Measurements from ENCODE around the gene P3R3URF.

Gene P3R3URF

DNA sequence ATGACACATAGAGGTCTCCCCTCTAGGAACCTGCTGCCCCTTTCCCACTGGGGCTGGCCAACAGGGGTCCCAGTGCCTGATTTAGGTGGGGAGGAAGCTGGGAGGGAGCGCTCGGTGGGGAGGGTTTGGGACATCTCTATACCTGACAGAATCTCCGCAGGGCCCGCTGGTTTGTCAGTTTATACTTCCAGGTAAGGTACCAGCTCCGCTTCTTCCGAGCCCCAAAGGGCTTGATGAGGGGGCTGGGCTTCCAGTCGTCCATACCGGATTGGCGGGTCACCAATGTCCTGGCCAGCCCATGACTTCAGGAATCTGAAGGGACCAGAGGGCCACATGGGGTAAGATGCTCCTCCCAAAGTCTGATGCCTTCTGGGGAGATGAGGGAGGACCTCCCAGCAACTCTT, 21.3 kb upstream of the P3R3URF start:
- Histone ChIP-seq H3K9me3 (no peaks in the 10 kb centered on the region), H3K27me3 (no peaks in the 10 kb centered on the region), H3K4me3 (ENCODE audit: low read depth, low read length) (peak overlapping the region; percentile 72), H3K4me1 (no peaks in the 10 kb centered on the region), H3K36me3 (no peaks in the 10 kb centered on the region)
- DNase-seq, result no peak
- TF ChIP-seq, protein P1, sequence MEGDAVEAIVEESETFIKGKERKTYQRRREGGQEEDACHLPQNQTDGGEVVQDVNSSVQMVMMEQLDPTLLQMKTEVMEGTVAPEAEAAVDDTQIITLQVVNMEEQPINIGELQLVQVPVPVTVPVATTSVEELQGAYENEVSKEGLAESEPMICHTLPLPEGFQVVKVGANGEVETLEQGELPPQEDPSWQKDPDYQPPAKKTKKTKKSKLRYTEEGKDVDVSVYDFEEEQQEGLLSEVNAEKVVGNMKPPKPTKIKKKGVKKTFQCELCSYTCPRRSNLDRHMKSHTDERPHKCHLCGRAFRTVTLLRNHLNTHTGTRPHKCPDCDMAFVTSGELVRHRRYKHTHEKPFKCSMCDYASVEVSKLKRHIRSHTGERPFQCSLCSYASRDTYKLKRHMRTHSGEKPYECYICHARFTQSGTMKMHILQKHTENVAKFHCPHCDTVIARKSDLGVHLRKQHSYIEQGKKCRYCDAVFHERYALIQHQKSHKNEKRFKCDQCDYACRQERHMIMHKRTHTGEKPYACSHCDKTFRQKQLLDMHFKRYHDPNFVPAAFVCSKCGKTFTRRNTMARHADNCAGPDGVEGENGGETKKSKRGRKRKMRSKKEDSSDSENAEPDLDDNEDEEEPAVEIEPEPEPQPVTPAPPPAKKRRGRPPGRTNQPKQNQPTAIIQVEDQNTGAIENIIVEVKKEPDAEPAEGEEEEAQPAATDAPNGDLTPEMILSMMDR (IDR thresholded peaks at IDR 0.05; ENCODE audit: low read depth, low read length), result no peak

DNA sequence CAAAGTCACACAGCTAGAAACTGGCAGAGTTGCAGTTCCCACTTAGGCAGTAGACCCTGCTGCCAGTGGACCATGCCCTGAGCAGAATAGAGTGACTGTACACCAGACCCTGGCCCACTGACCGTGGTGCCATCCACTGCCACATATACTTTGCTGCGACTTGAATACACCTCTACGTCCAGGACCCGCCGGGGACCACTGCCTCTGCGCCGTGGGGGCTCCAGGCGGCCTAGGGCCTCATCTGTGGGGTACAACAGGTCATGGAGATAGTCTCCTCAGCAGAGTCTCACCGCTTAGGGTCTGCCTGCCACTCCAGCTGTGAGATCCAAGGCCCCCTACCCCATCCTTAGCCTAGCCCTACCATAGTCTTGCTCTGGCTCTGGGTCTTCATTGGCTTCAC, 20.3 kb upstream of the P3R3URF start:
- no peaks in the 10 kb centered on the region for H3K9me3 ChIP-seq
- no peaks in the 10 kb centered on the region for H3K36me3 ChIP-seq
- TF ChIP-seq, protein P1 (IDR thresholded peaks at IDR 0.05; ENCODE audit: low read depth, low read length), result no peak

DNA sequence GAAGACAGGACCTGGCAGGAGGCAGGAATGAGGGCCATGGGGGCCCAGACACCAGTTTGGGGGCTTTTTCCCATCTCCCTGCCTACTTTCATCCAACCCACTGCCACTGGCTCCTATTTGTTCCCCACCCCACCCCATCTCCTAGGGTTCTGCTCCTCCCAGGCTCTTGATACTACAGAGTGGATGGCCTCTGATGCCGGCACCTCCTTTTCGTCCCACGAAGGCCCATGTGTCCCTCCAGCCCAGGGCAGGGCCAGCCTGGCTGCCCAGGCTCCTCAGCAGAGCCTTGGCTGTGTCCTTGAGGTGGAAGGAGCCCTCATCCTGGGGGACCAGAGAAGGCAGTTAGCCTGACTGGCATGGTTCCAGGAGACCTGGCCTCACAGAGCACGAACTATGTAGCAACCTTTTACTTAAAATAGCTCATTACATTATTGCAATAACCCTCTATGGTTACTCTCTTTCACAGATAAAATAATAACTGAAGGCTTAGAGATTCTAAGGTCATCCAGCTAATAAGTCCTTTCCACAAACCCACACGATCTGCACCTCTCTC, 18.4 kb upstream of the P3R3URF start:
- Histone ChIP-seq H3K36me3 (no peaks in the 10 kb centered on the region), H3K4me3 (ENCODE audit: low read depth, low read length) (no peak overlapping the region), H3K9me3 (no peaks in the 10 kb centered on the region), H3K4me1 (no peaks in the 10 kb centered on the region), H3K27me3 (no peaks in the 10 kb centered on the region)
- no peak for DNase-seq
- TF ChIP-seq, protein P1 (IDR thresholded peaks at IDR 0.05; ENCODE audit: low read depth, low read length), result no peak

More for the DNA sequence above, 20.3 kb upstream of the P3R3URF start:
- DNase-seq, result no peak
- Histone ChIP-seq H3K4me1 (no peaks in the 10 kb centered on the region), H3K4me3 (ENCODE audit: low read depth, low read length) (no peak overlapping the region), H3K27me3 (no peaks in the 10 kb centered on the region)

DNA sequence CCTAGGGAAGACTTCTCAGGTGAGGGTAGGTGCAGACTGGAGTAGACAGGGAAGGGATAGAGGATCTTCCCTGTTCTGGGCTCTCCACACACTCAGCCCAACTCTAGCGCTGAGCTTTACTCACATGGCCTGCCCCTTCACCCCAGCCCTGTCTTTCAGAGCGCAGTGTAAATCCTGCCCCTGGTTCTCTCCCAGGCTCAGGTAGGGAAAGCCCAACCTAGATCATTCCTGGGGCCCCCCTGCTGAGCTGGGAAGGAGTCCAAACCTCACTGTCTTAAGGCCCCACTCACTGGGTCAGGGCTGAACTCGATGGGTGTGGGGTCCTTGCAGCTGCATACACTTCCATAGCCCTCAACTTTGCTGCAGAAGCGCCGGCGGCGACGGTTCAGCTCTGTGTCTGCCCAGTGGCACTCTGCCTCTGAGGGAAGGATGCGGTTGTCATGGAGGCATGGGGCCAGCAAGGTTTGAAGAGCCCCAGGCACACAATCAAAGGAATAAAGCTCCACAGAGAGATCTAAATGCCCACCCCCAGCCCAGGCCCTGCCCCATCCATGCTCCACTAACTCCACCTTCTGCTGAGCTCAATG, 17.8 kb upstream of the P3R3URF start:
- Histone ChIP-seq H3K4me3 (ENCODE audit: low read depth, low read length) (no peak overlapping the region), H3K9me3 (no peaks in the 10 kb centered on the region), H3K36me3 (no peaks in the 10 kb centered on the region), H3K27me3 (no peaks in the 10 kb centered on the region), H3K4me1 (no peaks in the 10 kb centered on the region)
- TF ChIP-seq, protein P1 (IDR thresholded peaks at IDR 0.05; ENCODE audit: low read depth, low read length), result no peak
- DNase-seq, result no peak

DNA sequence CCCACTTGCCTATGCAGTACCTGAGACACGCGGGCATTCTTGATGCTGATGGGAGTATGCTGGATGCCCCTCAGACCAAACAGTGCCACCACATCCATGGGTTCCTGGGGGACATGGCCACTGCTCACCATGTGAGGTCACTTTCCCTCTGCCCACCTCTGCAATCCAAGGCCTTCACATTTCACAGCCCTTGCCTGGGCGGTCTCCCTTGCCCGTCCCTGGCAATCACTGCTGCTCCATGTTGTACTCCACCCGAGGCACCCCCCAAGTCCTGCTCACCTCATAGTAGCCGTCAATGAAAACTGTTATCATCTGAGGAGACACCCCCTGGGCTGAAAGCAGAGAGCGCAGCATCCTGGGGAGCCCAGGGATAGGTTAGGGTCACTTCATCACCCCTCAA, 17.0 kb upstream of the P3R3URF start:
- no peak for DNase-seq
- no peak overlapping the region for H3K4me3 ChIP-seq (ENCODE audit: low read depth, low read length)
- H3K27me3 ChIP-seq, result no peaks in the 10 kb centered on the region
- no peaks in the 10 kb centered on the region for H3K9me3 ChIP-seq
- TF ChIP-seq, protein P1 (IDR thresholded peaks at IDR 0.05; ENCODE audit: low read depth, low read length), result no peak
- no peaks in the 10 kb centered on the region for H3K4me1 ChIP-seq
- H3K36me3 ChIP-seq, result no peaks in the 10 kb centered on the region

DNA sequence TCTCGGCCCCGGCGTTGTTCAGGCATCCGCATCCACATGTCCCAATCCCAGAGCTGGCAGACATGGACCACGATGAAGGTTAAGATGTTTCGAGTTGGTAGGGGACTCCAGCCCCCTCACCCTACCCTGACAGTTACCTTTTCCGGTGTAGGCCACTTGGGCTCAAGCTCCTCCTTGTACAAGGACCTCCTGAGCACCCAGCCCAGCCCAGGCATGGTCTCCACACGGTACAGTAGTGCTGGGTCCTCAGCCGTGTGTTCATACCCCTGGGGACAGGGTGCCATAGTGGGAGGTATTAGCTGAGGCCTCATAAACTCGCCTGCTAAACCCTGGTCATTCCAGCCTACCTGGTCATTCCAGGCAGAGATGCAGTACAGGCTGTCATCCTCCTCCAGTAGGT, 15.9 kb upstream of the P3R3URF start:
- Histone ChIP-seq H3K27me3 (no peaks in the 10 kb centered on the region), H3K4me1 (no peaks in the 10 kb centered on the region), H3K4me3 (ENCODE audit: low read depth, low read length) (no peak overlapping the region), H3K36me3 (no peaks in the 10 kb centered on the region), H3K9me3 (no peaks in the 10 kb centered on the region)
- DNase-seq, result no peak
- TF ChIP-seq, protein P1 (IDR thresholded peaks at IDR 0.05; ENCODE audit: low read depth, low read length), result no peak
